Posterior vena cava (tissue), 2 donors: ENCODE measurements around the gene DNAJB4. TPM values are rescaled to one million over a fixed set of nuclear protein-coding genes. Genes with fewer than 3 reads are reported as not detected.
"Not testable (repeated sequence)": the region's sequence is repeated elsewhere in the genome, so short reads cannot be mapped to it uniquely, and the experiment has no call there.

Source experiments
- DNase-seq: peaks from one replicate; pipeline ENCODE4 v3.0.0-alpha.2; 2020; ENCODE audit warnings: low spot score
- intact Hi-C, 2 donors: fragments of 100-400 bp; cut with DNase I; formaldehyde crosslinking; loops; one replicate each; pipeline versions ENCODE4 v1.14.1 to v1.14.2; 2022 to 2023
- total RNA-seq, 2 donors: library from RNA; stranded (reverse); fragmentation: NEBNext Ultra II Directional; extraction: Animal tissue kit (Norgen Biotek cat#: 25700); gene quantifications; one replicate each; pipeline ENCODE4 v1.2.1, GENCODE V29; 2021
- donor health status: DM: yes; HTN: yes; CAD: no.
- donor health status: DM: yes; HTN: yes; CAD: no.

DNAJB4 gene
- total RNA-seq, 2 donors from 2014 or later: 77.3 to 229 TPM

DNA sequence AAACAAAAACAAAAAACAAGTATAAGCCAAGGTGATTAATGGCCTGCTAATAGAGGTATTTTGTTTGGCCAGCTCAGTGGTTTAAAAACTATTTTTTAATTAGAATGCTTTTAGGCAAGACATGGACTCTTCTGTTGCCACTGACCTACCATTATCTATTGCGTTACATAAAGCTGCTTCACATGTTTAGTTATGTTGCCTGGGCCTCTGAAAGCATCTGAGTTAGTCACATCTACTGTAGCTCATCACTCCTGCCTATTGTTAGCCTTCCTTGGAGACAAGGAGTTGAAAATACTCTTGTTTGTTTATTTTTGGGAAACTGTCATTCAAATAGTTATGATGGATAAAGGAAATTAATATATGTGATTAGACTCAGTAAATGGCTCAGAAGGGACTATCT lies 14.3 kb downstream of the DNAJB4 start:
- no peak for DNase-seq
- intact Hi-C loops: loop anchor here in 1 of 2 donors (10.0 kb wide), 1 partner anchor 86 kb away; no protein-coding TSS in a partner anchor

GRCh38 chr1:78021134-78021533 lies 16.4 kb downstream of the DNAJB4 start:
- intact Hi-C loops, DNase-seq: not testable (repeated sequence)

GRCh38 chr1:78029793-78030192 lies 25.1 kb downstream of the DNAJB4 start:
- intact Hi-C loops: no loop called here
- DNase-seq: no peak

GRCh38 chr1:78032996-78033796 lies 28.5 kb downstream of the DNAJB4 start:
- intact Hi-C loops: no loop called here

GRCh38 chr1:78033797-78034172 lies 29.0 kb downstream of the DNAJB4 start:
- intact Hi-C loops: no loop called here
- no peak for DNase-seq

More at GRCh38 chr1:78032996-78033796, 28.5 kb downstream of the DNAJB4 start:
- no peak for DNase-seq

- DNase-seq: no peak
- intact Hi-C loops: no loop called here
These were observed 30.4 kb downstream of the DNAJB4 start for GRCh38 chr1:78035121-78035520.

GRCh38 chr1:78036450-78036849 lies 31.7 kb downstream of the DNAJB4 start:
- intact Hi-C loops: no loop called here
- DNase-seq: no peak

DNA sequence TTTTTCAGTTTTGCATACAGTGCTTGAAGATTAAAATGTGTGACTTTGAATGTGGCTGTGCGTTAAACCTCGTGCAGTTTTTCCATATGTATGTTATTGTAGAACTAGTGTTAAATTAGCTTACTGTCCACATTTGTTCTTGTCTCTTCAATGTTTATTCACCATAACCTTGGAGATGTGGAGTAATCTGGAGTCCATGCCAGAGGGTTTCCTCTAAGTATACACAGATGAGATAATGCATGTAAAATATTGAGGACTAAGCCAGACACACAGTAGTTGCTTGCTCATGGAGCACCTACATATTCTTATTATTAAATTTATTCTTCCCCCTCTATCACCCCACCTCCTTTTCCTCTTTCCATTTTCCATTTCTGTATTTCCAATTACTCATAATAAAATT lies 33.3 kb downstream of the DNAJB4 start:
- intact Hi-C loops: no loop called here
- no peak for DNase-seq

DNA sequence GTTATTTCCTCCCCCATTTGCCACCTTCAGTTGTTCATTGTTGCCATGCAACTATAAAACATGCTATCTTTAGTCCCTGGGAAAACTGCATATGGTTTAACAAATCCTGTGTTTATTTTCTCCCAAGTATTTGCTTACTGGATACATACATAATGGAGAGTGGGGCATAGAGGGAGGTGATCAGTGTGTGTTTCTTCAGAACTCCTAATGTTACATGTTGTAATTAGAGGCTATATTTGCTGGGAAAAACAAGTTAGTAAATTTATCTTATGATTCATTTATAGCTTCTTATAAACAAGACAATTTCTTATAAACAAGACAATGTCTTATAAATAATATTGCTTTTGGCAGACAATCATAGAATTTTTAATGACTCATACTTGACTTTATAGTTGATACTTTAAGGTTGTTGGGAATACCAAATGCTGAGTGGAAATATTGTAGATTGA lies 33.8 kb downstream of the DNAJB4 start:
- intact Hi-C loops: no loop called here
- DNase-seq: no peak

DNA sequence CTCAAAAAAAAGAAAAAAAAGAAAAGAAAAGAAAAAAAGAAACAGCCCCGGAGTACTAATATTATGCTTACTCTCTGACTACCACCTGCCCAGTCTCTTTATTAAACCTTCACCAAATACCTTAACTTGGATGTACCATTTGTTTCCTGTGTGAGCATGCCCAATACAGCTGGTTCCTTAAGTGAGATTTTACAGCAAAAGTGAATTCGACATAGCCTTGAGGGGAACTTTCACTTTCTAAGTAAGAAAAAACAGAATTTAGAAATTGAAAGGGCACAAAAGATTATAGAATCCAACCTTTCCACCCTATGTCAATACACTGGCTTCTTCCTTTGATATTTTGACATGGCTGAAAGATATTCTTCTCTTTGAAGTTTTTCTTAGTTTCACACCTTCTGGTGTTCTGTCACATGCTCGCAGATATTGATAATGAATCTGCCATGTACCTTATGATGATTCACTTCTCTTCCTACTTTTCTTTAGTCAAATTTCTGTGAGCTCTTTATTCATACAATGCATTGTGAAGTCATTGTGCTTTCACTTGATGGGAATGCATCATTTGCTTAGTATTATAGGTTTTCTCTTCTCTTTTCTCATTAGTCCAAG lies 35.8 kb downstream of the DNAJB4 start:
- no peak for DNase-seq
- intact Hi-C loops: no loop called here

GRCh38 chr1:78043436-78043835 lies 38.7 kb downstream of the DNAJB4 start:
- intact Hi-C loops: no loop called here
- DNase-seq: no peak

GRCh38 chr1:78044796-78045562 lies 40.2 kb downstream of the DNAJB4 start:
- intact Hi-C loops: no loop called here
- DNase-seq: no peak

- intact Hi-C loops: no loop called here
- no peak for DNase-seq
These were observed 40.8 kb downstream of the DNAJB4 start for GRCh38 chr1:78045563-78045925.

DNA sequence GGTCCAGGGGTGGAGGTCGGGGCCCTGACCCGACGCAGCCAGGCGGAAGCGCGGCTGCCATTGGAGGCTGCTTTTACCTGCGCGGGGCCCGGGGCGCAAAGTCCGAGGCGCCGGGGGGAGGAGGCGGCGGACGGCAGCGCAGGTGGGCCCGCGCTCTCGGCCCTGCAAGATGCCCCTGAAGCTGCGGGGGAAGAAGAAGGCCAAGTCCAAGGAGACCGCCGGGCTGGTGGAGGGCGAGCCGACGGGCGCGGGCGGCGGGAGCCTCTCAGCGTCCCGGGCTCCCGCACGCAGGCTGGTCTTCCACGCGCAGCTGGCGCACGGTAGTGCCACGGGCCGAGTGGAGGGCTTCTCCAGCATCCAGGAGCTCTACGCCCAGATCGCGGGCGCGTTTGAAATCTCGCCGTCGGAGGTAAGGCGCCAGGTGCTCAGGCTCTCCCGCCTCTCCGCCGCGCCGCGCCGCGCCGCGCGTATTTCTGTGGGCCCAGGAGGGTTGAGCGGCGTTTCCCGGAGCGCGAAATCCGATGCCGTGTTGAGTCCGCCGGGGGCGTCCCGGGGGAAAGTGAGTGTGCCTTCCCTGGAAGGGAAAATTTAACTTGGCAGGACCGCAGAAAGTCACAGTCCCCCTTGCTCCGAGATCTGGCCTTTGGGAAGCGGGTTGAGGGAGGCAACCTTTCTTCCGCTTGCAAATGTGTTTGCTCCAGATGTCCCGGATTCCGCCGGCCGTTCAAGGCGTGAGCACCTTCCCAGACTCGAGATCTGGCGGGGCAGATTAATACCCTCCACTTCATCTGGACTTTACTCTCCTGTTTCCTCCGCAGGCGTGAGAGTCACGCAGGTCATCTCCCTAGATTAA lies 41.4 kb downstream of the DNAJB4 start, which contains the start of gene GIPC2:
TSS of gene GIPC2 (plus strand) at position 41 of the 853 bp plus-strand sequence. CDS start at position 170, 129 bp downstream.
- intact Hi-C loops: no loop called here
- no peak for DNase-seq

- DNase-seq: no peak
- intact Hi-C loops: no loop called here
These were observed 42.4 kb downstream of the DNAJB4 start for GRCh38 chr1:78047106-78047505.

DNA sequence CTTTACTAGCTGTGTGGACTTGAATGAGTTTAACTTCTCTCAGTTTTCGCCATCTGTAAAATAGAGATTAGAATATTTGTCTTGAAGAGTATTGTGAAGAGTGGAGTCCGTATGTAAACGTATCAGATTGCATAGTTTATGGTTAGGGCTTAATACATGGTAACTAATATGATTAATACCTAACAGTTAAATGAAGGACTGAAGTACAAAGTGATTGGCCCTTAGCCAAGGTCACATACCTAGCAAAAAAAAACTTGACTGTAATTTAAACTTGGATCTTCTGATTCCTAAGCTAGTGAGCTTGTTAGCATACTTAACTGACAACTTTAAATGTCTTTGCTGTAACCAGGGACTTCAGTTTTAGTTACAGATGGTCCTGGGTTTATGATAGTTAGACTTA lies 42.9 kb downstream of the DNAJB4 start:
- intact Hi-C loops: no loop called here

GRCh38 chr1:78048446-78048845 lies 43.7 kb downstream of the DNAJB4 start:
- intact Hi-C loops: no loop called here
- DNase-seq: no peak

More for the DNA sequence above, 42.9 kb downstream of the DNAJB4 start:
- no peak for DNase-seq

- no peak for DNase-seq
- intact Hi-C loops: no loop called here
These were observed 44.7 kb downstream of the DNAJB4 start for GRCh38 chr1:78049396-78049795.

GRCh38 chr1:78051005-78051404 lies 46.3 kb downstream of the DNAJB4 start:
- no peak for DNase-seq
- intact Hi-C loops: no loop called here
